NT2/D1 (cell line): ENCODE results near the gene BRD9.
"Not testable (repeated sequence)": the region's sequence is repeated elsewhere in the genome, so short reads cannot be mapped to it uniquely, and the experiment has no call there.

Experiments used
- SUZ12 ChIP-seq: IDR thresholded peaks from 2 replicates; pipeline ENCODE4 v1.6.1; 2011; ENCODE audit not compliant: insufficient read length, insufficient read depth; ENCODE audit errors: extremely low read depth
- YY1 ChIP-seq: IDR thresholded peaks from 2 replicates; pipeline ENCODE4 v1.6.1; 2011; ENCODE audit not compliant: insufficient read length, insufficient read depth

DNA sequence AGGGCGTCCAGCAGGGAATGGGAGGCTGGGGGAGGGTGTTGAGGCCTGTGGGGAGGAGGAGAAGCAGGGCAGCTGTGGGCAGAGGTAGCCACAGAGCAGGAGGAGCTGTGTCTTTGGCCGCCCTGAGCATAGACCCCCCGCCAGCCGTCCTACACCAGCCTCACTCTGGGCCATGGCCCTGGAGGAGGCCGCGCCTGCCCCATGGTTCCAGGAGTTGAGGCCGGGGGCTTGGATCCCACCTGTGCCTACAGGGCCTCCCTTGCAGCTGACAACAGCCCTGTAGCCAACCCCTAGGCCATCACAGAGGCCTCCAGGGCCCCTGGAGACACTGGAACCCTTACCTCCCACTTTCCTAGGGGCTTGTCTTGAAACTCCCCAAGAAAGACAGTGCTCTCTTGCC, 44.9 kb downstream of the BRD9 start:
- TF ChIP-seq SUZ12, YY1: not testable (repeated sequence)
